Skin epidermis (tissue), 12 donors: ENCODE data around the gene CHMP1A.
"Not testable (repeated sequence)": the region's sequence is repeated elsewhere in the genome, so short reads cannot be mapped to it uniquely, and the experiment has no call there.

ENCODE experiments used
- H3K27ac ChIP-seq, 21 experiments: fragments of 200-600 bp; sonication (generic) in 11 of 21; one replicate each; pipeline ENCODE4 v1.5.0; 2020; ENCODE audit warnings: mild to moderate bottlenecking in 3 of 21, inconsistent platforms in 2 of 21, moderate library complexity in 2 of 21
- H3K4me3 ChIP-seq, 7 experiments: fragments of 200-600 bp; sonication (generic) in 2 of 7; one replicate each; pipeline ENCODE4 v1.5.0; 2020; ENCODE audit warnings: inconsistent platforms in 2 of 7, mild to moderate bottlenecking in 2 of 7, moderate library complexity in 1 of 7

CHMP1A gene

GRCh38 chr16:89657442-89658220, at the start of gene CHMP1A, which contains the start of gene SPATA33:
TSS of gene CHMP1A (minus strand) at chr16:89657708. CDS start at chr16:89657588, 120 bp downstream.
TSS of gene SPATA33 (plus strand) at chr16:89657836. CDS start at chr16:89657912, 76 bp downstream.
- H3K4me3 ChIP-seq: peak within 1 kb of the TSS; percentile 60 to 99 (median 88)
- peak within 1 kb of the TSS; percentile 80 to 94 (median 88) for H3K27ac ChIP-seq

DNA sequence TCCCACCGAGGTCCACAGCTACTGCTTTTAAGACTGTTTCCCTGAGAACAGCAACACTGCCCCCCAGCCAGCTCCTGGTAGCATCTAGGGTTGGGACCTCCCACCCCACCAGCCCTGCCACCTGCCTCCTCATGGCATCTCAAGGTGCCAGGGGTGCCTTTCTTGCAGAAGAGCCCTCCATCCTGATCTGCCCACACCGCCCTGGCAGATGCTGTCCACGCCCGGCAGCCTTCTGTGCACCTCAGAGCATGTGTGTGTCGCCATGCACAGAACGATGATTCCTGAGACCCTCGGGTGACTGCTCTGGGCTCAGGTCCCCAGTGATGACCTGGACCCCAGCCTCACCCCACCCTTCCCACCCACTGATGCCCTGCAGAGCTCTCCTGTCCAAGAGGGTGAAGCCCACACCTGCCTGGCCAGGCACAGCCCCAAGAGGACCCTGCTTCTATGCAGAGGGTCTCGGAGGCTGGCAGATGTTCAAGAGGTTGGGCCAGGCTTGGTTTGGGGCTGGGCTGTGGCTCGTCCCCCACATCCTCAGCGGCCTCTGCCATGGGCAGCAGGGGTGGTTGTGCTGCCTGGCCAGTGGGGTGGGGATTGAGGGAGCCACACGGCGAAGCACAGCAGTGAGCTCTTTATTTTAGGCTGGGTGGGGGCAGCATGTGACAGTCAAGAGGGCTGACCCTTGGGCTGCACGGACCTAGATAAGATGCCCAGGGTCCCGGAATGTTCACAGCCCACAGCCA, 49.2 kb upstream of the CHMP1A start:
- Histone ChIP-seq H3K27ac (no peak overlapping the region), H3K4me3 (no peak overlapping the region)

- Histone ChIP-seq H3K27ac (no peak overlapping the region), H3K4me3 (no peak overlapping the region)
Observed at GRCh38 chr16:89705006-89705405, 47.5 kb upstream of the CHMP1A start.

DNA sequence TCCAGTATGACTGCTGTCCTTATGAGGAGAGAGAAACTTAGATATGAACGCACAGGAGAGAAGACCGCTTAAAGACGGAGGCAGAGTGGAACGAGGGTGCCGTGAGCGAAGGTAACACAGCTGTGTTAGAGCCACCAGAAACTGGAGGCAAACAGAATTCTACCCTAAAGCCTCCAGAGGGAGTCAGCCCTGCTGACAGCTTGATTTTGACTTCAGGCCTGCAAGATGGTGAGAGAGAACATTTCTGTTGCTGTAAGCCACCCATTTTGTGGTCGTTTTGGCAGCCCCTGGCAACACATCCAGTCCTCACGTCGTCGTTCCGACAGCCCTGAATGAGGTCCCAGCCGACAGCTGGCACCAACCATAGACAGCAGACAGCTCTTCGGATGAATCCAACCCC, 46.8 kb upstream of the CHMP1A start:
- Histone ChIP-seq H3K27ac (no peak overlapping the region), H3K4me3 (no peak overlapping the region)

GRCh38 chr16:89701425-89702406, 44.2 kb upstream of the CHMP1A start, which contains the start of gene SPATA2L:
TSS of gene SPATA2L (minus strand) at chr16:89701705. CDS start at chr16:89701232, 473 bp downstream.
- H3K4me3 ChIP-seq: peak within 1 kb of the TSS; percentile 46 to 89 (median 67)
- H3K27ac ChIP-seq: peak within 1 kb of the TSS; percentile 1 to 93 (median 81)

- Histone ChIP-seq H3K4me3 (peak overlapping the region; percentile 46 to 89 (median 67)), H3K27ac (peak overlapping the region; percentile 1 to 93 (median 81))
Observed at GRCh38 chr16:89700649-89701424, 43.3 kb upstream of the CHMP1A start.

GRCh38 chr16:89700100-89700648, 42.7 kb upstream of the CHMP1A start:
- H3K27ac ChIP-seq: peak overlapping the region in 16 of 21 experiments; percentile 56 to 93 (median 83)
- H3K4me3 ChIP-seq: peak overlapping the region; percentile 46 to 89 (median 67)

GRCh38 chr16:89699629-89700099, 42.2 kb upstream of the CHMP1A start:
- peak overlapping the region in 7 of 21 experiments; percentile 17 to 88 (median 69) for H3K27ac ChIP-seq
- peak overlapping the region in 3 of 7 experiments; percentile 60 to 87 (median 67) for H3K4me3 ChIP-seq

DNA sequence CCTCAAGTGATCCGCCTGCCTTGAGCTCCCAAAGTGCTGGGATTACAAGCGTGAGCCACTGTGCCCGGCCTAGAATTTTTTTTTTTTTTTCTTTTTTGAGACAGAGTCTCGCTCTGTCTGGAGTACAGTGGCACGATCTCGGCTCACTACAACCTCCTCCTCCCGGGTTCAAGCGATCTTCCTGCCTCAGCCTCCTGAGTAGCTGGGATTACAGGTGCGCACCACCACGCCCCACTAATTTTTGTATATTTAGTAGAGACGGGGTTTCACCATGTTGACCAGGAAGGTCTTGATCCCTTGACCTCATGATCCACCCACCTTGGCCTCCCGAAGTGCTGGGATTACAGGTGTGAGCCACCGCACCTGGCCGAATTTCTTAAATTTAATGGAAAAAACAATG, 41.2 kb upstream of the CHMP1A start:
- H3K27ac ChIP-seq, H3K4me3 ChIP-seq: not testable (repeated sequence)

DNA sequence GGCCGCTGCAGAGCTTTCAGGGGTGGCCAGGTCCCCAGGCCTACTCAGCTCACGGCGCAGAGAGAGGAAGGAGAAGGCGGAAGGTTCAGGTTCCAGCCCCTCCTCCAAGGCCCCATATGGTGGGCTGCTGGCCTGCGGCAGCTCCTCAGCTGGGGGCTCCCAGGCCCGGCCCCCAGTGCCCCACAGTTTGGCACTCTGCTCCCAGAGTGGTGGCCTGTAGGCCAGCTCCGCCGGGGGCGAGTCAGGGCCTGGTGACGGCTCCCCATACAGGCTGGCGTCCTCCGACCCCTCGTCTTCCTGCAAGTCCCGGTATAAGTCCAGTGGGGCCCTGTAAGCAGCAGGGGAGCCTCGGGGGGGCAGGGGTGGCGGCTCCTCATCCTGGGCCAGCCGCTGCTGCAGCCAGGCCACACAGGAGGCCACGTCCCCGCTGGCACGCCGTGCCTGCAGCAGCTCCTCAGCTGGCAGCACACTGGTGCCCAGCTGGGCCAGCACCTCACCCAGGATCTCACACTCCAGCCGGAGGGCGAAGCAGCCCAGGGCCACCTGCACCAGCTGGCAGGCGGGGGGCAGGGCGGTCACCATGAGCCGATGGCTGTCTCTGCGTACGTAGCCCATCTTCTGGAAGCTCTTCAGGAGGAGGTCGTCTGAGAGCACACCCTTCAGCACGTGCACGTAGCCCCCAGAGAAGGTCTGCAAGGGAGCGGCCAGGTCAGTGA, 40.3 kb upstream of the CHMP1A start:
- H3K27ac ChIP-seq: no peak overlapping the region
- H3K4me3 ChIP-seq: no peak overlapping the region

DNA sequence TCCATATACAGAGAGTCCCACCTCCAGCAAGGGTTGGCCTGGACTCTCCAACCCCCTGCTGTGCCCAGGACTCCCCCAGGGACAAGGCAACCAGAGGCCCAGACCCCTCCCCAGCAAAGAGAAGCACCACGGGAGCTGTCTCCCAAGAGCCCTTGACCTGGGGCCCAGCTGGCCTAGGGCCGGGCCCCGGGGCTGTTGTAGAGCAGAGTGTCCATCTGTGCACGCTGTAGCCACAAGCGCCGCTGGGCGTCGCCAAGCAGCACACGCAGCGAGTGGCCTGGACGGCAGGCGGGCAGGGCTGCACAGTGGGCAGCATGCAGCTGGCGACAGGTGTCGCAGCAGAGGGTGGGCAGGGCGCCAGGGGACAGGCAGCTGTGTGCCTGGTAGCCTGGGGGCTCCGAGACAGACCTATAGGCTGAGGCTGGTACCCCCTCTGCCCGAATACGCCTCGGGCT, 39.7 kb upstream of the CHMP1A start:
- no peak overlapping the region for H3K27ac ChIP-seq
- H3K4me3 ChIP-seq: no peak overlapping the region

- Histone ChIP-seq H3K27ac (no peak overlapping the region), H3K4me3 (no peak overlapping the region)
Observed at GRCh38 chr16:89696670-89697128, 39.2 kb upstream of the CHMP1A start.

GRCh38 chr16:89695875-89696669, 38.6 kb upstream of the CHMP1A start:
- no peak overlapping the region for H3K4me3 ChIP-seq

GRCh38 chr16:89695086-89695874, 37.8 kb upstream of the CHMP1A start:
- H3K27ac ChIP-seq: no peak overlapping the region
- H3K4me3 ChIP-seq: no peak overlapping the region

More at GRCh38 chr16:89695875-89696669, 38.6 kb upstream of the CHMP1A start:
- H3K27ac ChIP-seq: no peak overlapping the region

GRCh38 chr16:89694784-89695085, 37.2 kb upstream of the CHMP1A start:
- not testable (repeated sequence) for H3K27ac ChIP-seq, H3K4me3 ChIP-seq
